ENCODE results near the gene CEP112. TPM values are rescaled to one million over a fixed set of nuclear protein-coding genes. Genes with fewer than 3 reads are reported as not detected.

CEP112 gene
- total RNA-seq, 4 donors from 2014 or later: 1.1 to 12.9 (median 9.1) TPM

DNA sequence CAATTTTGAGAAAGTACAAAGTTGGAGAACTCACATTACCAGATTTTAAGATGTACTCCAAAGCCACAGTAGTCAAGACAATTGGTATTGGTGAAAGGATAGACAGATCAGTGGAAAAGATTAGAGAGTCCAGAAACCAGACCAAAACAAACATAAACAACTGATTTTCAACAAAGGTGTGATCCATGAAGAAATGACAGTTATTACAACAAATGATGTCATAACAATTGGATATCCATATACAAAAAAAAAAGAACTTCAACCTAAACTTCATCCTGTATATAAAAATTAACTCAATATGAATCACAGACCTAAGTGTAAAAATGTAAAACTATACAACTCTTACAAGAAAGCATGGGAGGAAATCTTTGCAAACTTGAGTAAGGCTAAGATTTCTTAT is 8.4 kb downstream of the CEP112 start:
- no peak for DNase-seq
- H3K4me1 ChIP-seq: no peaks in the 10 kb centered on the region
- H3K4me3 ChIP-seq: no peak overlapping the region
- intact Hi-C loops (cut with DNase I; ENCODE audit: low total_unique reads) (loop anchor here (2.0 kb wide), 1 partner anchor 53 kb away; no protein-coding TSS in a partner anchor), in situ Hi-C loops (cut with MboI; ENCODE audit: low pct_ligation_motif_present in 1 of 4, low pct_unique_long_range_greater_than_20kb in 1 of 4, low sequenced_read_pairs in 3 of 4) (no loop called here)
- no peak for TF ChIP-seq POLR2A (IDR thresholded peaks at IDR 0.05)
- no peak for TF ChIP-seq POLR2AphosphoS5 (IDR thresholded peaks at IDR 0.05)
- no peak for TF ChIP-seq EP300 (IDR thresholded peaks at IDR 0.05; ENCODE audit: low read depth)
- TF ChIP-seq, protein P1, sequence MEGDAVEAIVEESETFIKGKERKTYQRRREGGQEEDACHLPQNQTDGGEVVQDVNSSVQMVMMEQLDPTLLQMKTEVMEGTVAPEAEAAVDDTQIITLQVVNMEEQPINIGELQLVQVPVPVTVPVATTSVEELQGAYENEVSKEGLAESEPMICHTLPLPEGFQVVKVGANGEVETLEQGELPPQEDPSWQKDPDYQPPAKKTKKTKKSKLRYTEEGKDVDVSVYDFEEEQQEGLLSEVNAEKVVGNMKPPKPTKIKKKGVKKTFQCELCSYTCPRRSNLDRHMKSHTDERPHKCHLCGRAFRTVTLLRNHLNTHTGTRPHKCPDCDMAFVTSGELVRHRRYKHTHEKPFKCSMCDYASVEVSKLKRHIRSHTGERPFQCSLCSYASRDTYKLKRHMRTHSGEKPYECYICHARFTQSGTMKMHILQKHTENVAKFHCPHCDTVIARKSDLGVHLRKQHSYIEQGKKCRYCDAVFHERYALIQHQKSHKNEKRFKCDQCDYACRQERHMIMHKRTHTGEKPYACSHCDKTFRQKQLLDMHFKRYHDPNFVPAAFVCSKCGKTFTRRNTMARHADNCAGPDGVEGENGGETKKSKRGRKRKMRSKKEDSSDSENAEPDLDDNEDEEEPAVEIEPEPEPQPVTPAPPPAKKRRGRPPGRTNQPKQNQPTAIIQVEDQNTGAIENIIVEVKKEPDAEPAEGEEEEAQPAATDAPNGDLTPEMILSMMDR (IDR thresholded peaks at IDR 0.05): no peak
- no peaks in the 10 kb centered on the region for H3K9me3 ChIP-seq
- no peaks in the 10 kb centered on the region for H3K27me3 ChIP-seq
- H3K36me3 ChIP-seq: peaks cover 0 to 13% (median 2%) of the 10 kb centered on the region in 4 donors
- H3K27ac ChIP-seq: no peak overlapping the region

DNA sequence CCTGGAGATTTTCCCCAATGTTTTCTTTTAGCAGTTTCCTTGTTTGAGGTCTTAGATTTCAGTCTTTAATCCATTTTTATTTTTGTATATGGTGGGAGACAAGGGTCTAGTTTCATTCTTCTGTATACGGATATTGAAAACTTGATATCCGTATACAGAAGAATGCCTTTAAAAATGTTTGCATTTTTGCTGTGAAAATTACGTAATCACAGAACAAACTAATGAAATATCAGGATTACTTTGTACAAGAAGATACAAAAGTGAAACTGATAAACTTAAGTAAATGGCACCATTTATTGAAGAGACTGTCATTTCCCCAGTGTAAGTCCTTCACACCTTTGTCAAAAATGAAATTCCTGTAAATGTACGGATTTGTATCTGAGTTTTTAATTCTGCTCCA is 13.3 kb downstream of the CEP112 start:
- TF ChIP-seq, protein P1 (IDR thresholded peaks at IDR 0.05): no peak
- TF ChIP-seq EP300 (IDR thresholded peaks at IDR 0.05; ENCODE audit: low read depth): no peak
- TF ChIP-seq POLR2AphosphoS5 (IDR thresholded peaks at IDR 0.05): no peak
- TF ChIP-seq POLR2A (IDR thresholded peaks at IDR 0.05): no peak
- Histone ChIP-seq H3K27ac (no peak overlapping the region), H3K27me3 (no peaks in the 10 kb centered on the region), H3K9me3 (no peaks in the 10 kb centered on the region), H3K4me3 (no peak overlapping the region), H3K4me1 (no peaks in the 10 kb centered on the region), H3K36me3 (peaks cover 0 to 13% (median 2%) of the 10 kb centered on the region in 4 donors)
- intact Hi-C loops (cut with DNase I; ENCODE audit: low total_unique reads) (no loop called here), in situ Hi-C loops (cut with MboI; ENCODE audit: low pct_ligation_motif_present in 1 of 4, low pct_unique_long_range_greater_than_20kb in 1 of 4, low sequenced_read_pairs in 3 of 4) (no loop called here)
- 96 to 100% methylated on average over 4 of the region's 4 CpGs for WGBS, 2 donors (ENCODE audit: low coverage in 1 of 2)
- no peak for DNase-seq

DNA sequence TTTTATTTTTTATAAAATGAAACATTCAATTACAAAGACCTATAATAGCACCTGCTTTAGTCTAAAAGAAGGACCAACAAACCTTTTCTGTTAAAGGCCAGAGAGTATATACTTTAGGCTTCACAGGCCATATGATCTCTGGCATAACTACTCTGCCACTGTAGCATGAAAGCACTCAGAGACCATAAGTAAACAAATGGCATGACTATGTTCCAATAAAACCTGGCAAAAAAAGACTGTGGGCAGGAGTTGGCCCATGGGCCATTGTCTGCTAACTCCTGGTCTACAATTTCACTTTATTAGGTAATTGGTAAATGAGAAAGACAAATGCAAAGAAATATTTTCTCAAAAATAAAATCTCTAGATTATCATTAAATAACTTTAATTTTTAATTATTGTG is 14.9 kb downstream of the CEP112 start:
- Histone ChIP-seq H3K4me3 (no peak overlapping the region), H3K9me3 (no peaks in the 10 kb centered on the region), H3K36me3 (peaks cover 0 to 9% (median 2%) of the 10 kb centered on the region in 4 donors), H3K4me1 (no peaks in the 10 kb centered on the region), H3K27ac (no peak overlapping the region), H3K27me3 (no peaks in the 10 kb centered on the region)
- intact Hi-C loops (cut with DNase I; ENCODE audit: low total_unique reads): no loop called here
- in situ Hi-C loops (cut with MboI; ENCODE audit: low pct_ligation_motif_present in 1 of 4, low pct_unique_long_range_greater_than_20kb in 1 of 4, low sequenced_read_pairs in 3 of 4): no loop called here
- no peak for TF ChIP-seq POLR2A (IDR thresholded peaks at IDR 0.05)
- TF ChIP-seq EP300 (IDR thresholded peaks at IDR 0.05; ENCODE audit: low read depth): no peak
- TF ChIP-seq, protein P1 (IDR thresholded peaks at IDR 0.05): no peak
- no peak for TF ChIP-seq POLR2AphosphoS5 (IDR thresholded peaks at IDR 0.05)
- no peak for DNase-seq

DNA sequence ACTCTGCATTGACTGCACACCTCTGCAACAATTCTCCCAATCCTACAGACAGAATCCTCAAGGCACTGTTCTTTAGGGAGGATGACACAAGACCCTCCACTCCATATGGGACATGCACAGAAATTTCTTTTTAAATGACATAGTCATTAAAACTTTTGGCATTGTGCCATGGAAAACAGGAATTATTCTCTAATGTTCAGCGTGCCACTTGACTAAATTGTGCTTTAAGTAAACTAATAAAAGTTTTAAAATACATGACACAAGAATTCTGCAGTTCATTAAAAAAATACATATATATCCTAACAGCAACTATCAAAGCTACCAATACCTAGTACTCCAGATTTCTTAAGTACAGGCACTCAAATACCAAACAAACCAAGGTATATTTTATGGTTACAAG is 16.0 kb downstream of the CEP112 start:
- no peaks in the 10 kb centered on the region for H3K27me3 ChIP-seq
- WGBS, 2 donors (ENCODE audit: low coverage in 1 of 2): 33 to 37% methylated on average over 1 of the region's 1 CpG
- no peak for DNase-seq
- no peaks in the 10 kb centered on the region for H3K4me1 ChIP-seq
- no peak overlapping the region for H3K4me3 ChIP-seq
- peaks cover 0 to under 1% (median 0%) of the 10 kb centered on the region in 4 donors for H3K36me3 ChIP-seq
- no peak overlapping the region for H3K27ac ChIP-seq
- H3K9me3 ChIP-seq: no peaks in the 10 kb centered on the region
- no peak for TF ChIP-seq POLR2A (IDR thresholded peaks at IDR 0.05)
- TF ChIP-seq POLR2AphosphoS5 (IDR thresholded peaks at IDR 0.05): no peak
- no peak for TF ChIP-seq EP300 (IDR thresholded peaks at IDR 0.05; ENCODE audit: low read depth)
- TF ChIP-seq, protein P1 (IDR thresholded peaks at IDR 0.05): no peak
- in situ Hi-C loops (cut with MboI; ENCODE audit: low pct_ligation_motif_present in 1 of 4, low pct_unique_long_range_greater_than_20kb in 1 of 4, low sequenced_read_pairs in 3 of 4): no loop called here
- intact Hi-C loops (cut with DNase I; ENCODE audit: low total_unique reads): no loop called here
